Sigmoid colon (tissue), 7 donors: ENCODE data around the gene RFX3. TPM values are rescaled to one million over a fixed set of nuclear protein-coding genes. Genes with fewer than 3 reads are reported as not detected.

Source experiments
- DNase-seq: peaks from one replicate; pipeline ENCODE4 v3.0.0-alpha.2; 2019
- H3K27ac ChIP-seq, 4 donors: fragments of 200-600 bp; sonication (generic); one replicate each; pipeline ENCODE4 v1.5.1; 2016 to 2019; ENCODE audit warnings: mild to moderate bottlenecking in 1 of 4
- H3K27me3 ChIP-seq, 3 donors: fragments of 200-600 bp; sonication (generic); one replicate each; pipeline ENCODE4 v1.5.1; 2019; ENCODE audit warnings: mild to moderate bottlenecking in 1 of 3
- H3K36me3 ChIP-seq, 4 donors: fragments of 200-600 bp; sonication (generic); one replicate each; pipeline ENCODE4 v1.5.1; 2016 to 2019
- H3K4me1 ChIP-seq, 4 donors: fragments of 200-600 bp; sonication (generic); one replicate each; pipeline ENCODE4 v1.5.1; 2017 to 2019
- H3K4me3 ChIP-seq, 4 donors: fragments of 200-600 bp; sonication (generic); one replicate each; pipeline ENCODE4 v1.5.1; 2017 to 2019; ENCODE audit warnings: mild to moderate bottlenecking in 2 of 4, moderate library complexity in 1 of 4
- H3K9me3 ChIP-seq, 4 donors: fragments of 200-600 bp in 3 of 4; sonication (generic) in 3 of 4; one replicate each; pipeline versions ENCODE4 v1.5.1 to v1.6.1; 2013 to 2019
- EP300 ChIP-seq, 4 donors: sonication (generic); formaldehyde crosslinking; IDR thresholded peaks; one replicate each; pipeline ENCODE4 v1.6.1; 2017; ENCODE audit warnings: antibody characterized with exemption in 4 of 4
- POLR2A ChIP-seq, 2 donors: fragments of 450-650 bp; IDR thresholded peaks; one replicate each; pipeline ENCODE4 v1.6.1; 2016; ENCODE audit warnings: antibody characterized with exemption in 2 of 2, mild to moderate bottlenecking in 2 of 2, moderate library complexity in 2 of 2
- POLR2AphosphoS5 ChIP-seq, 4 donors: sonication (generic); formaldehyde crosslinking; IDR thresholded peaks; one replicate each; pipeline ENCODE4 v1.6.1; 2017; ENCODE audit warnings: antibody characterized with exemption in 4 of 4
- WGBS, 2 donors: extraction: QIAGEN DNeasy Blood & Tissue Kit; methylation state at CpG; one replicate each; pipeline ENCODE4 v1.1.7; 2013; 5-methylcytosine and 5-hydroxymethylcytosine counted together
- intact Hi-C: fragments of 100-400 bp; cut with DNase I; formaldehyde crosslinking; loops from one replicate; pipeline ENCODE4 v1.15.1; 2023
- polyA plus RNA-seq, 3 donors: library from polyadenylated mRNA; stranded (reverse); fragments of 200-250 nt; gene quantifications; one replicate each; pipeline ENCODE4 v1.2.3, GENCODE V29; 2013
- total RNA-seq, 4 donors: library from RNA; depleted of rRNA; stranded (reverse); fragments of >200 nt; gene quantifications; one replicate each; pipeline ENCODE4 v1.1.0, GENCODE V29; 2016
- TF ChIP-seq, protein P1 (sequence below), 4 experiments: fragments of 450-650 bp in 3 of 4; fragments of 200-600 bp in 1 of 4; IDR thresholded peaks; one replicate each; pipeline ENCODE4 v1.5.1; 2016 to 2019; ENCODE audit warnings: antibody characterized with exemption in 4 of 4, mild to moderate bottlenecking in 3 of 4, moderate library complexity in 2 of 4
- donor health status: healthy with polysubstance abuse.
- donor health status: Bipolar disorder and iron deficiency.
- donor health status: healthy.

RFX3 gene
- total and polyA plus RNA-seq, 7 donors: 0.69 to 15.0 (median 6.4) TPM

DNA sequence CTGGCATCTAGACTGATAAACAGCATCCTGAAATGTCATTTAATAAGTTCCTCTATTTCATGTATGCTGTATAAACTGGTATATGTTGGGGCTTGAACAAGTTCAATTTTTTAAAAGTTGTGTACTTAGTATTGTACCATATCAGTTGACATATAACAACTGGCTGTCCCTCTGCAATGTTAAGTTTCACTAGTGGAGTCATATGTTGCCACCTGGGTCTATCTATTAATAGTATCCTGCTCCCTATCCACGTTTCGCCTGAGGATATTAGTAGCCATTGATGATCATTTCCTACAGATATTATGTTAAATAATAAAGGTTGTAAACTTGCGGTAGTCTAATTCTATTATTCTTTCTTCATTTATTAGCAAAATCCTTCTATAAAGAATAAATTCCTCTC is 177.6 kb downstream of the RFX3 start:
- no peaks in the 10 kb centered on the region for H3K9me3 ChIP-seq
- no peak for TF ChIP-seq POLR2AphosphoS5 (IDR thresholded peaks at IDR 0.05)
- no peak for TF ChIP-seq EP300 (IDR thresholded peaks at IDR 0.05)
- no peak for TF ChIP-seq POLR2A (IDR thresholded peaks at IDR 0.05)
- TF ChIP-seq, protein P1, sequence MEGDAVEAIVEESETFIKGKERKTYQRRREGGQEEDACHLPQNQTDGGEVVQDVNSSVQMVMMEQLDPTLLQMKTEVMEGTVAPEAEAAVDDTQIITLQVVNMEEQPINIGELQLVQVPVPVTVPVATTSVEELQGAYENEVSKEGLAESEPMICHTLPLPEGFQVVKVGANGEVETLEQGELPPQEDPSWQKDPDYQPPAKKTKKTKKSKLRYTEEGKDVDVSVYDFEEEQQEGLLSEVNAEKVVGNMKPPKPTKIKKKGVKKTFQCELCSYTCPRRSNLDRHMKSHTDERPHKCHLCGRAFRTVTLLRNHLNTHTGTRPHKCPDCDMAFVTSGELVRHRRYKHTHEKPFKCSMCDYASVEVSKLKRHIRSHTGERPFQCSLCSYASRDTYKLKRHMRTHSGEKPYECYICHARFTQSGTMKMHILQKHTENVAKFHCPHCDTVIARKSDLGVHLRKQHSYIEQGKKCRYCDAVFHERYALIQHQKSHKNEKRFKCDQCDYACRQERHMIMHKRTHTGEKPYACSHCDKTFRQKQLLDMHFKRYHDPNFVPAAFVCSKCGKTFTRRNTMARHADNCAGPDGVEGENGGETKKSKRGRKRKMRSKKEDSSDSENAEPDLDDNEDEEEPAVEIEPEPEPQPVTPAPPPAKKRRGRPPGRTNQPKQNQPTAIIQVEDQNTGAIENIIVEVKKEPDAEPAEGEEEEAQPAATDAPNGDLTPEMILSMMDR (IDR thresholded peaks at IDR 0.05): no peak
- no peaks in the 10 kb centered on the region for H3K36me3 ChIP-seq
- no peak overlapping the region for H3K4me3 ChIP-seq
- intact Hi-C loops: no loop called here
- DNase-seq: no peak
- no peaks in the 10 kb centered on the region for H3K4me1 ChIP-seq
- H3K27ac ChIP-seq: no peak overlapping the region
- 89 to 90% methylated on average over 3 of the region's 3 CpGs for WGBS, 2 donors
- H3K27me3 ChIP-seq: no peaks in the 10 kb centered on the region

DNA sequence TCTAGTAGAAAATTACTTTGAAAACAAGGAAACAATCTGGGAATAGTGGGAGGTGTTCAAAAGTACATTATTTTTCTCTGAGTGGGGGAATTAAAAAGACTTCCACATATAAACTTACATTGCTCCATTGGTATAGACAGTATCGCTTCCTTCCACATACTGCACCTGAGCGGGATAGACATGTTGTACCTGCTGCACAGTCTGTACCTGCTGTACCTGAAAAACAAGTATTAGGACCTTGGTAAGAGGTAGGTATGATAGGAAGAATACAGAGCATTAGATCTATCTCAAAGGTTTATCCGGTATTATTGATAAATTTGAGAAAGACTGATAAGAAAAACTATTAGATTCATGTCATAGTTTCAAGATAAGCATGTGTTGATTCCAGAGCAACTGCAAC is 179.3 kb downstream of the RFX3 start:
- no peak overlapping the region for H3K4me3 ChIP-seq
- TF ChIP-seq POLR2A (IDR thresholded peaks at IDR 0.05) (no peak), EP300 (IDR thresholded peaks at IDR 0.05) (no peak), POLR2AphosphoS5 (IDR thresholded peaks at IDR 0.05) (no peak)
- TF ChIP-seq, protein P1 (IDR thresholded peaks at IDR 0.05): no peak
- 92 to 98% methylated on average over 3 of the region's 3 CpGs for WGBS, 2 donors
- H3K9me3 ChIP-seq: no peaks in the 10 kb centered on the region
- no peaks in the 10 kb centered on the region for H3K4me1 ChIP-seq
- no peaks in the 10 kb centered on the region for H3K27me3 ChIP-seq
- no peak for DNase-seq
- no peaks in the 10 kb centered on the region for H3K36me3 ChIP-seq
- H3K27ac ChIP-seq: no peak overlapping the region
- intact Hi-C loops: no loop called here

DNA sequence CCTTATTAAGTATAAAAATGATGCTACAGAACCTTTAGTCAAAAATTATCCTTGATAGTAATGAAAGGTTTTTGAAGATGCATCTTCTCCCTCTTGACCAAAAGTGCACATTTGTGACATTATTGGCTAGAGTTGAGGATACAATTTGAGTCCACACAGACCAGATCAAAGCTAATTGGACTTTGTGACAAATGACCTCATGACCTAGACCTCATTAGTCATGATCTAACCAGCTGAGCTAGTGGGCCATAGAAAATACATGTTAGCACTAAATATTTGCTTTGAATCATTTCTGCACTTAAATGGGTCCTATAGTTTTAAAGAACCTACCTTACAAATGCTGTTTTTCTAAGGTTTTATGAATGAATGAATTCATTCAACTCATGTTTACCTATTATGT is 182.1 kb downstream of the RFX3 start:
- no peak for DNase-seq
- no peak overlapping the region for H3K4me3 ChIP-seq
- no peak overlapping the region for H3K27ac ChIP-seq
- H3K36me3 ChIP-seq: no peaks in the 10 kb centered on the region
- no peaks in the 10 kb centered on the region for H3K9me3 ChIP-seq
- intact Hi-C loops: loop anchor here (1.0 kb wide), 1 partner anchor 9 kb away; no protein-coding TSS in a partner anchor
- H3K4me1 ChIP-seq: no peaks in the 10 kb centered on the region
- TF ChIP-seq, protein P1 (IDR thresholded peaks at IDR 0.05): no peak
- no peak for TF ChIP-seq POLR2A (IDR thresholded peaks at IDR 0.05)
- no peak for TF ChIP-seq POLR2AphosphoS5 (IDR thresholded peaks at IDR 0.05)
- TF ChIP-seq EP300 (IDR thresholded peaks at IDR 0.05): no peak
- H3K27me3 ChIP-seq: no peaks in the 10 kb centered on the region

DNA sequence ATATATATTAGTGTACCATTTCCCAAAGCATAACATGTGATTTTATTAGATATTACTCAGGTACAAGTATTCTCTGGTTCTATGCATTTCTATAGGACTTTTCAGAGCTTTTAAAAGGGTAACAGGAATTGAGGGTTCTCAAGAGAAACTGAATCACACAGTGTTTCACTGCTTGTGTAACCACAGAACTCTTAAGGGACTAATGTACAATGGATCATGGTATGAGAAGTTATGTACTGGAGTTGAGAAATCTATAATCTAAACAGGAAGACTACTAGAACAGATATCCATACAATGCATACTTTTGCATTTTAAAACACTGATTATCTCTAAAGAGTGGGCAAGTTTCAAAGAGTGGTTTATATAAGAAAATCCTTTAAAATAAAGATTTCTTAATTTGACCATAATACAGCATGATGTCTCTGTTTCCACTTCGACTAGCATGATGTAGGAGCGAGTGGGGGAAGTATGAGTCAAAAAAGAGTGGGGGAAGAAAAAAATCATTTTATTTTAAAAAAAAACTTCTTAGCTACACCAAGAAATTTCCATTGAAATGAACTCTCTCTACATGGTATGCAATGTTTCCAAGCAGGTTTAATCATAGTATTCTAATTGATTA is 183.5 kb downstream of the RFX3 start:
- Histone ChIP-seq H3K36me3 (no peaks in the 10 kb centered on the region), H3K27ac (no peak overlapping the region), H3K27me3 (no peaks in the 10 kb centered on the region), H3K4me3 (no peak overlapping the region), H3K4me1 (peaks cover 0 to 13% (median 8%) of the 10 kb centered on the region in 4 donors), H3K9me3 (no peaks in the 10 kb centered on the region)
- intact Hi-C loops: no loop called here
- DNase-seq: no peak
- no peak for TF ChIP-seq EP300 (IDR thresholded peaks at IDR 0.05)
- TF ChIP-seq, protein P1 (IDR thresholded peaks at IDR 0.05): no peak
- TF ChIP-seq POLR2A (IDR thresholded peaks at IDR 0.05): no peak
- TF ChIP-seq POLR2AphosphoS5 (IDR thresholded peaks at IDR 0.05): no peak
- WGBS, 2 donors: 73 to 90% methylated on average over 2 of the region's 2 CpGs
